Measurements from ENCODE around the gene GGTA1.
"Not testable (repeated sequence)": the region's sequence is repeated elsewhere in the genome, so short reads cannot be mapped to it uniquely, and the experiment has no call there.

Gene GGTA1

GRCh38 chr9:121498487-121499176 is 1.0 kb downstream of the GGTA1 start:
- DNase-seq (ENCODE audit: low spot score): peak; percentile 34

GRCh38 chr9:121498150-121498486 is 1.5 kb downstream of the GGTA1 start:
- DNase-seq (ENCODE audit: low spot score): peak; percentile 91

DNA sequence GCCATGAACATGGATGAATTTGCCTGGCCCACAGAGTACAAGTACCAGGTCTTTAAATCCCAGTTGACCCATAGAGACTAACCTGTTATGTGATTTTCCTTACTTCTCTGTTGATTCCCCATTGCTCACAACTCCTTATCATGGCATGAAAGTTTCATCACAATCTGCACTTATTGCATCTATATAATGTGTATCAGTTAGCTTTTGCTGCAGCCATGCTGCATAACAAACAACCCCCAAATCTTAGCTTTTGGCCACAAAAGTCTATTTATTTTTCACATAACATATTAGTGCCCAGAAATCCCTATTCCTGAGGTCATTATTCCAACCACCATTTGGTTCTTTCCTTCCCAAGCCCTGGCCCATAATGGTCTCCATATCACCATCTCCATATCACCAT is 3.7 kb downstream of the GGTA1 start:
- DNase-seq (ENCODE audit: low spot score): no peak

DNA sequence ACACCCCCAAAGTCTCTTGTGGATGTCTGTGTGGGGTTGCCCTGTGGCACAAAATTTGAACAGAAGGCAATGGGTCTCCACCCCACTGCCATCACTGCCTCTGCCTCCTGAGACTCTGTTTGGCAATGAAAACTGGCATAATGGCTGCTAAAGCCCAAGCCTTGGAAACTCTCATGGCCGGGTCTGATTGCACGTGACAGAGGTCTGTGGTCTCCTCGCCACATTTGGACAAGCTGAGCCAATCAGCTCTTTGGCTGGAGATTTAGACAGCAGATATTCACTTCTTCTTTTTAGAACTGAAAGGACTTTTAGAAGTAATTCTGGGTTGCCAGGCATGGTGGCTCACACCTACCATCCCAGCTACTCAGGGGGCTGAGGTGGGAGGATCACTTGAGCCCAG is 5.5 kb downstream of the GGTA1 start:
- no peak for DNase-seq (ENCODE audit: low spot score)

DNA sequence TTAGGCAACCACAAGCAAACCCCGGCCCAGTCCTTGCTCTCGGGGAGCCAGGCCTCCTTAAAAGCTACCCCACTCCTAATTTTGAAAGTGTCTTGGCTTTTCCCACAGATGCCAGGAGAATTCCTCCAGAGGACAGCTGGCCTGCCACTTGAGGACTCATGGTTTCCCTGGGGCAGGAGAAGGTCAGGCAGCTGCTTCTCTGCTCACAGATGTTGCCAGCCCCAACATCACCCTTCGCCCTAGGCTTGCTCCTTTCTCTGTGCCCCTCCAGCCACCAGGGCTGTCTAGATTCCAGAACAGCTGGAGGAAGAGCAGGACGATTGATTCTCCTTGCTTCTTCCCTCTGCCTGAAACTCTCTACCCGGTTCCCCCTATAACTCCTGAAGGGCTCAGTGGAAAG is 8.5 kb downstream of the GGTA1 start:
- no peak for DNase-seq (ENCODE audit: low spot score)

DNA sequence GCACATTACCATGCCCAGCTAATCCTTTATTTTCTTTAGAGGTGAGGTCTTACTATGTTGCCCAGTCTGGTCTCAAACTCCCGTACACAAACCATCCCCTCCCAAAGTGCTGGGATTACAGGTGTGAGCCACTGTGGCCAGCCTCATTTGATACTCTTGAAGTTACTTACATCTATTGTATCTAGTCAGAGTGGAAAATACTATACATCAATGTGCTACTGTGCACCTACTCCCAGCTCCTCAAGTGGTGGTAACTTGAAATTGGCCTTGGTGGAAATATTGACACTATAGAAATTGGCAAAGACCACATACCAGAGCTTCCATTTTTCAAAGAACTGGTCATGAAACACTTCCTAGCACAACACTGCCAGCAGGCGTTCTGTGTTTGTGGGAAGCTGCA is 10.3 kb downstream of the GGTA1 start:
- DNase-seq (ENCODE audit: low spot score): no peak

- DNase-seq (ENCODE audit: low spot score): no peak
These were observed 13.6 kb downstream of the GGTA1 start for GRCh38 chr9:121486043-121486442.

- no peak for DNase-seq (ENCODE audit: low spot score)
These were observed 14.0 kb downstream of the GGTA1 start for GRCh38 chr9:121485623-121486022.

DNA sequence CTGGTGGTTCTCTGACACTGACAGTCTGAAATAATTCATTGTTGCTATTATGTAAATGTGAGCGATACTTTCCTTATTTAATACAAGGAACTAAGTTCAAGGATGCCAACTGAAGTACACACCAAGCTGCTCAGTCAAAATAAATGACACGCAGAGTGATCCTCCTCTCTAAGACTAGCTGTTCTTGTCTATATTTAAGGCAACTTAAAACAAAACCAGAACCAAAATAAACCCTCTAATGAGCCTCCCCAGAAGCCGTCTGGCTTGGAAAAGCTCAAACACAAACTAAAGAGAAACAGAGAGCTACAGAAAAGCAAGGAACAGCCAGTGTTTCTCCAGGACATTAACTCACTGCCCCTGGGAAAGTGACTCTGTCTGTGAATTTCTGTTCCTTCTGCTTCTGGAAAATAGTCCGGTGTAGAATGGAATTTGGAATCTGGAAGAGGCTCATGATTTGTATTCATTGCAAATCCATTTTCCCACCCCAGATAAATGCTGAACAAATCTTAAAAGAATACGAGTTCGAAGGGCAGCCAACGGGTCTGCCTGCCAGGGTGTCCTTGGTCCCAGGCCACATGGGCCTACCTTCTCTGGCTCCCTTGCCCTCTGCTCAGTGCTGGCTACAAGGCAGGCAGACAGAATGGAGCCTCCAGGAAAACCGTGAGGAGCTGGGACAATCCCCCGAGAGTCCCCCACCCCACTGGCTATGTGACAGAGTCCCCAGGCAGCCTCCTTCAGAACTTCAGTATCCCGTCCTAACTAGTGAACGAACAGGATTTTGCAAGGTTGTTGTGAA is 14.8 kb downstream of the GGTA1 start:
- DNase-seq (ENCODE audit: low spot score): no peak

- DNase-seq (ENCODE audit: low spot score): no peak
These were observed 16.1 kb downstream of the GGTA1 start for GRCh38 chr9:121483473-121484031.

GRCh38 chr9:121483049-121483448 is 16.6 kb downstream of the GGTA1 start:
- no peak for DNase-seq (ENCODE audit: low spot score)

DNA sequence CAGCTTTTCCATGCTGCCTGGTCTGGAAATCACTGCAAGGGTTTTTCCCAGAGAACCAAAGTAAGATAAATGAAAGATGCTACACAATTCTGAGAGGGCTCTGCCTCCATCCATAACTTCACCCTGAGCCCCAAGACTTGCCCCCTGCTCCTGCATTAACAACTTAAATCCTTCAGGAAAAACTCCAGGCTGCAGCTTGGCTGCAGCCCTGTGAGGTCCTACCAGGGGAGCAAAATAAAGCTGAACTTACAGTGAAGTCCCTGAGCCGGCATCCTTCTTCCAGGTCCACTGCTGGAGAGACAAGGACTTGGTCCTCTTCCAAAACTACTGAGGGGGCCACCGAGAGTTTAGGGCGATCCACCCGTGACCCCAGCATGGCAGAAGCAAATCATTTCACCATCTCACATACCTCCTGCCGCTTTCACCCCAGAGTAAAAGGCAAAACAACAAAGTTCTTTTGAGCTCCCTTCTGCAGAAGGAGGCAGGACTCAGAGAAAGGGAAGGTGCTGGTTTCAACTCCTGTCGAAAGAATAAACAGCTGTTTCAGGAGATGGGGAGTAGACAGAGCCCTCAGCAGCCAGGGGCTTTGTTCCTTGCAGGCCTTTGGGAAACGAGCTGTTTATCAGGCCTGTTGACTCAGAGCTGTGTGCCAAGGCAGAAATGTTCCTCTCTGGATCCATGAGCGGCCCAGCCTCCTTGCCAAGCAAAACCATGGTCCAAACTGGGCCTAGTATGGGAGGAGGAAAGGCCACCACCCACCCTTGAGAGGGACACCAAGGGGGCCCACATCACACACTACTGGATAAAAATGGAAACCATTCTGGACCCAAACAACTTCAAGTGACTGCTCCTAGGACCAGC is 20.6 kb downstream of the GGTA1 start:
- no peak for DNase-seq (ENCODE audit: low spot score)

GRCh38 chr9:121476156-121476555 is 23.5 kb downstream of the GGTA1 start:
- no peak for DNase-seq (ENCODE audit: low spot score)

GRCh38 chr9:121474231-121474947 is 25.3 kb downstream of the GGTA1 start:
- no peak for DNase-seq (ENCODE audit: low spot score)

DNA sequence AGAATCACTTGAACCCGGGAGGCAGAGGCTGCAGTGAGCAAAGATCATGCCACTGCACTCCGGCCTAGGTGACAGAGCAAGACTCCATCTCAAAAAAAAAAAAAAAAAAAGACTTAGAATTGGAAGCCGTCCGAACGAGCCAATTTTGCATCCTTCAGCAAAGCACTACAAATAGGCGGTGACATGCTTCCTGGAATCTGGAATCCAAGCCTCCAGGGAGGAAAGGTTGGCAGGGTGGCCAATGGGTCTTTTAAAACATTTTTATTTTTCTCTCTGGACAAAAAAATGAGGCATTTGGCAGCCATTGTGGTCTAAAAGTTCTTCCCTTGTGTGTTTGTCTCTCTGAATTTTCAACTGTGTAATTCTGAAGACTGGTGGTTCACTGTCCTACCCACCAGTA is 26.4 kb downstream of the GGTA1 start:
- no peak for DNase-seq (ENCODE audit: low spot score)

DNA sequence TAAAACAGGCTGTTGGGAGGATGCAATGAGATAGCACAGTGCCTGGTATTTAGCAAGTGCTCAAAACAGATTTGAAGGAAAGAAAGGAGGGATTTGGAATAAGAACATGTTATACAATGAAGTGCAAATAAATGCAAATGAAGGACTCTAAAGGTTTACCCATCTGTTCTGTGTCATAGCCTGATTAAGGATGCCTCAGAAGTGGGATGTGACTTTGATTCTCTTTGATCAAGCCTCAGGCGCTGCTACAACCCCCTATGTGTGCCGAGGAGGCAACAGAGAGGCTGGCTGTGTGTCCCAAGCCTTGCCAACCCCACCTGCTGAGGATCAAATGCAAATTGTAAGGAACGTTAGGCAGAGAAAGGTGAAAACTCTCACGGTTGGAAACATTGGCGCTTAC is 27.2 kb downstream of the GGTA1 start:
- DNase-seq (ENCODE audit: low spot score): no peak

- DNase-seq (ENCODE audit: low spot score): no peak
These were observed 33.5 kb downstream of the GGTA1 start for GRCh38 chr9:121466142-121466541.

DNA sequence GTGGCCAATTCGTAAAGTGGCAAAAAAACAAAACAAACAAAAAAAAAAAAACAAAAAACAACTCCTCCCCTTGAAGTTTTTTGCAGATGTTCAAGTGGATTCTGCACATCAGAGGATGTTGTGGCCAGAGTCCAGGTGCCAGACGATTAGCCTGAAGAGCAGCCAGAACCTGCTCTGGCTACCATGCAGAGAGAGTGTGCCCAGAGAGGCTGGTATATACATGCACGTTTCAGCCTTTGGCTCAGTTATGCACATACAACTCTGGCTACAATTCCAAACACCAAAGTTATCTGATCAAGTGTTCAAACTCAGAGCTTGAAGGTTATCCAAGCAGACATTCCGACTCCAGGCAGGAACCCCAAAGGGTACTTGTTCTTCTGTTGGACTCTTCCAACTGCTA is 34.7 kb downstream of the GGTA1 start:
- DNase-seq (ENCODE audit: low spot score): no peak

- peak; percentile 23 for DNase-seq (ENCODE audit: low spot score)
These were observed 36.4 kb downstream of the GGTA1 start for GRCh38 chr9:121463026-121463807.

DNA sequence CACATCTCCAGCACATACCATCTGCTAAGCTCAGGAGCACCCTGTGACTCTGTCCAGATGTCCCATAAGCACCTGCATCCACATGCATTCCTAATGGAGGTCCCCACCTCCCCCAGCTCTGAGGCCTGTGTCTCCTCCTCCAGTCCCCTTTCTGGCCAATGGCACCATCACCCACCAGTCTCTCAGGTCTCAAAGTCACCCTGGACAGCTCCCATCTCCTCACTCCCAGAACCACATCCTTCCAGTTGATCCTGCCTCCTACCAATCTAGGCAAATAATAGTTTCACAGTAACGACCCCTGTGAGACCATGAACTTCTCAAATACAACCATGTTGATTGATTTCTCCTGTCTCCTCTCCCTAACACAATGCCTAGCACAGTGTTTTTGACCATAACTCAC is 40.1 kb downstream of the GGTA1 start:
- no peak for DNase-seq (ENCODE audit: low spot score)

GRCh38 chr9:121458449-121458848 is 41.2 kb downstream of the GGTA1 start:
- not testable (repeated sequence) for DNase-seq (ENCODE audit: low spot score)
